ENCODE results near the gene RDH8.
A peak's percentile ranks its signal among the peaks of the same experiment; 100 is the strongest.

RDH8 gene

GRCh38 chr19:10070730-10071446 is 57.6 kb downstream of the RDH8 start:
- ChIA-PET POLR2A (no interaction called here), CTCF (no interaction called here)
- no peak overlapping the region for H3K4me3 ChIP-seq (ENCODE audit: low read depth, low read length)
- H3K27ac ChIP-seq (ENCODE audit: extremely low read depth, low read depth, low read length): no peak overlapping the region
- H3K4me1 ChIP-seq (ENCODE audit: control insufficient read depth, insufficient read depth, low read length): no peaks in the 10 kb centered on the region
- H3K9me3 ChIP-seq (ENCODE audit: control insufficient read depth, insufficient read depth, low read depth, low read length): no peaks in the 10 kb centered on the region
- TF ChIP-seq ZNF211 (tag by site-specific recombination; IDR thresholded peaks at IDR 0.05; ENCODE audit: low read depth) (no peak), KLF9 (tag by site-specific recombination; IDR thresholded peaks at IDR 0.05; ENCODE audit: low read depth) (0 out of 2 replicates have a peak, but pooled peaks have one; percentile 14)
- H3K36me3 ChIP-seq (ENCODE audit: control insufficient read depth in 2 of 2, insufficient read depth in 1 of 2, low read length in 2 of 2): no peaks in the 10 kb centered on the region
